Endothelial cell of umbilical vein (primary cell): Measurements from ENCODE around the gene RALA. TPM values are rescaled to one million over a fixed set of nuclear protein-coding genes. Genes with fewer than 3 reads are reported as not detected.

Experiments used
- BruUV-seq: library from RNA; stranded (reverse); fragments of 400-500 nt; replicated peaks from 2 replicates; lab custom pipeline; 2021; lab: Mats Ljungman, UMichigan
- CTCF ChIA-PET: fragments of 300-600, 350-600 bp; sonication (Branson Sonifier 250); formaldehyde crosslinking; loops from one replicate; lab custom pipeline; 2021; ENCODE audit warnings: antibody characterized with exemption, inconsistent platforms; lab: Charles Lee
- POLR2A ChIA-PET: fragments of 300-600, 350-600 bp; sonication (Branson Sonifier 250); formaldehyde crosslinking; loops from one replicate; lab custom pipeline; 2021; ENCODE audit warnings: antibody characterized with exemption, inconsistent platforms; lab: Charles Lee
- DNase-seq: peaks from one replicate; pipeline ENCODE4 v3.0.0-alpha.2; 2011; ENCODE audit warnings: low read depth, low spot score
- FAIRE-seq: peaks from 2 replicates; lab custom pipeline; 2011; peaks lifted over from hg19 to GRCh38; lab: Jason Lieb, UNC
- H2AFZ ChIP-seq: 2 replicates; pipeline ENCODE4 v1.6.0; 2012; ENCODE audit warnings: low read depth, low read length, control low read depth, inconsistent platforms
- H3K27ac ChIP-seq: 2 replicates; pipeline ENCODE4 v1.5.1; 2011; ENCODE audit warnings: low read depth, mild to moderate bottlenecking, control low read depth, low read length, moderate library complexity; ENCODE audit not compliant: insufficient read depth
- H3K27me3 ChIP-seq, 2 experiments: 2 replicates each; pipeline versions ENCODE4 v1.6.0 to v1.6.1; 2011; ENCODE audit warnings: low read length in 2 of 2, mixed read lengths in 1 of 2; ENCODE audit not compliant: control insufficient read depth in 2 of 2, insufficient read depth in 2 of 2
- H3K36me3 ChIP-seq, 2 experiments: 2 replicates in 1 of 2; 3 replicates in 1 of 2; pipeline ENCODE4 v1.5.1; 2011; ENCODE audit warnings: low read length in 2 of 2, mild to moderate bottlenecking in 1 of 2, moderate library complexity in 1 of 2; ENCODE audit not compliant: control insufficient read depth in 2 of 2, insufficient read depth in 2 of 2; ENCODE audit errors: extremely low read depth in 1 of 2
- H3K4me1 ChIP-seq: 3 replicates; pipeline ENCODE4 v1.5.1; 2011; ENCODE audit warnings: mild to moderate bottlenecking, low read length; ENCODE audit not compliant: control insufficient read depth, insufficient read depth; ENCODE audit errors: extremely low read depth
- H3K4me2 ChIP-seq: 2 replicates; pipeline ENCODE4 v1.6.1; 2011; ENCODE audit warnings: low read length, control low read depth, mixed read lengths; ENCODE audit not compliant: insufficient read depth
- H3K4me3 ChIP-seq, 3 experiments: fragments of 200-600 bp in 1 of 3; sonication (generic), shearing (Covaris generic) in 1 of 3; replicated peaks in 1 of 3; 2 replicates each; pipeline ENCODE4 v1.5.1; 2011 to 2016; ENCODE audit warnings: control low read depth in 3 of 3, low read length in 3 of 3, mild to moderate bottlenecking in 2 of 3, inconsistent platforms in 1 of 3, low read depth in 1 of 3, moderate library complexity in 1 of 3; ENCODE audit not compliant: insufficient read depth in 1 of 3
- H3K79me2 ChIP-seq: 2 replicates; pipeline ENCODE4 v1.6.0; 2012; ENCODE audit warnings: low read length, inconsistent platforms; ENCODE audit not compliant: control insufficient read depth, insufficient read depth
- H3K9ac ChIP-seq: replicated peaks from 2 replicates; pipeline ENCODE3; 2011; ENCODE audit warnings: low read length, control low read depth; ENCODE audit not compliant: insufficient read depth; ENCODE audit errors: extremely low read depth
- H3K9me1 ChIP-seq: replicated peaks from 3 replicates; pipeline ENCODE4 v1.6.0; 2011; ENCODE audit warnings: mild to moderate bottlenecking, low read length; ENCODE audit not compliant: control insufficient read depth, insufficient read depth; ENCODE audit errors: extremely low read depth
- H3K9me3 ChIP-seq: replicated peaks from 2 replicates; pipeline ENCODE4 v1.5.1; 2012; ENCODE audit warnings: low read length, inconsistent platforms; ENCODE audit not compliant: control insufficient read depth, insufficient read depth
- H4K20me1 ChIP-seq: replicated peaks from 2 replicates; pipeline ENCODE3; 2011; ENCODE audit warnings: mild to moderate bottlenecking, low read length; ENCODE audit not compliant: control insufficient read depth, insufficient read depth; ENCODE audit errors: extremely low read depth
- CTCF ChIP-seq, 2 donors: IDR thresholded peaks; 1 replicate in 1 of 2; 2 replicates in 1 of 2; pipeline ENCODE4 v1.5.1; 2011; ENCODE audit warnings: low read length in 2 of 2, mild to moderate bottlenecking in 2 of 2, moderate library complexity in 2 of 2, control low read depth in 1 of 2, inconsistent platforms in 1 of 2, low read depth in 1 of 2; ENCODE audit not compliant: insufficient read depth in 1 of 2; ENCODE audit errors: extremely low read depth in 1 of 2
- EZH2 ChIP-seq: IDR thresholded peaks from 2 replicates; pipeline ENCODE4 v1.6.1; 2012; ENCODE audit warnings: borderline replicate concordance, low read depth, mild to moderate bottlenecking, moderate library complexity, low read length, inconsistent platforms; ENCODE audit not compliant: severe bottlenecking
- FOS ChIP-seq: IDR thresholded peaks from 2 replicates; pipeline ENCODE4 v1.6.1; 2011; ENCODE audit warnings: mild to moderate bottlenecking, low read length, moderate library complexity, borderline replicate concordance; ENCODE audit not compliant: insufficient read depth
- GATA2 ChIP-seq: IDR thresholded peaks from 2 replicates; pipeline ENCODE4 v1.7.0; 2011; ENCODE audit warnings: low read depth, mild to moderate bottlenecking, moderate library complexity, mixed read lengths, low read length; ENCODE audit not compliant: insufficient read length, insufficient read depth
- JUN ChIP-seq: IDR thresholded peaks from 2 replicates; pipeline ENCODE4 v1.6.1; 2011; ENCODE audit warnings: borderline replicate concordance, low read depth; ENCODE audit not compliant: insufficient read length, insufficient read depth
- MAX ChIP-seq: IDR thresholded peaks from 2 replicates; pipeline ENCODE4 v1.6.1; 2011; ENCODE audit not compliant: insufficient read depth, insufficient read length
- POLR2A ChIP-seq: IDR thresholded peaks from 2 replicates; pipeline ENCODE4 v1.6.1; 2012; ENCODE audit warnings: low read depth, mild to moderate bottlenecking, control low read depth, low read length
- POLR2AphosphoS5 ChIP-seq: IDR thresholded peaks from 2 replicates; pipeline ENCODE4 v1.6.1; 2012; ENCODE audit warnings: low read depth, mild to moderate bottlenecking, control low read depth, low read length, moderate library complexity; ENCODE audit not compliant: insufficient read depth
- dilution Hi-C: fragments of 300-500 bp; cut with MboI; formaldehyde crosslinking; loops from one replicate; pipeline ENCODE4 v1.15.0; 2019; ENCODE audit warnings: low sequenced_read_pairs; ENCODE audit not compliant: extremely low pct_ligation_motif_present
- intact Hi-C: fragments of 100-400 bp; cut with micrococcal nuclease; formaldehyde crosslinking; loops from one replicate; pipeline ENCODE4 v1.10.0; 2022
- polyA plus RNA-seq, 4 experiments: library from polyadenylated mRNA; depleted of rRNA in 3 of 4; stranded (reverse) in 3 of 4; unstranded in 1 of 4; fragments of >200 nt; gene quantifications; 2 replicates each; pipeline versions ENCODE4 v1.2.1 to v1.2.3, GENCODE V29; 2011 to 2012; ENCODE audit warnings: missing spikeins in 1 of 4
- total RNA-seq: library from RNA; stranded (reverse); gene quantifications from 2 replicates; pipeline ENCODE4 v1.2.3, GENCODE V29; 2021

RALA gene
- total and polyA plus RNA-seq, 2 donors (not counting 3 experiments of a cell fraction or from before 2014, with no cell fraction given), result 91.1 to 191 TPM

- intact Hi-C loops (no loop called here), dilution Hi-C loops (no loop called here)
- ChIA-PET POLR2A (interaction anchor here (0.6 kb wide), 1 partner anchor 29 kb away, joined by 3 read pairs; no protein-coding TSS in a partner anchor), CTCF (interaction anchor here (0.9 kb wide), 1 partner anchor 131 kb away, joined by 3 read pairs; no protein-coding TSS in a partner anchor)
- Histone ChIP-seq H3K9me1 (no peaks in the 10 kb centered on the region), H3K4me2 (no peak overlapping the region), H4K20me1 (peaks cover 2% of the 10 kb centered on the region), H3K36me3 (peaks cover 21 to 50% of the 10 kb centered on the region in 2 experiments), H3K79me2 (peaks cover 35% of the 10 kb centered on the region), H3K9me3 (no peaks in the 10 kb centered on the region), H3K27me3 (no peaks in the 10 kb centered on the region), H2AFZ (no peak overlapping the region), H3K27ac (no peak overlapping the region), H3K9ac (no peak overlapping the region), H3K4me1 (peaks cover 2% of the 10 kb centered on the region), H3K4me3 (no peak overlapping the region)
- no TSS peak for BruUV-seq
- no peak for TF ChIP-seq POLR2AphosphoS5
- TF ChIP-seq MAX, result no peak
- TF ChIP-seq FOS, result no peak
- TF ChIP-seq EZH2, result no peak
- no peak for TF ChIP-seq GATA2
- no peak for TF ChIP-seq CTCF (IDR thresholded peaks at IDR 0.05; ENCODE audit: extremely low read depth in 1 of 2, insufficient read depth in 1 of 2, low read depth in 1 of 2, low read length in 2 of 2)
- no peak for TF ChIP-seq POLR2A
- TF ChIP-seq JUN, result no peak
- DNase-seq, result no peak
- FAIRE-seq, result no peak
Observed at GRCh38 chr7:39697483-39697882, 74.1 kb downstream of the RALA start.
